ENCODE data around the gene CMTM2.
"Not testable (repeated sequence)": the region's sequence is repeated elsewhere in the genome, so short reads cannot be mapped to it uniquely, and the experiment has no call there.

CMTM2 gene

DNA sequence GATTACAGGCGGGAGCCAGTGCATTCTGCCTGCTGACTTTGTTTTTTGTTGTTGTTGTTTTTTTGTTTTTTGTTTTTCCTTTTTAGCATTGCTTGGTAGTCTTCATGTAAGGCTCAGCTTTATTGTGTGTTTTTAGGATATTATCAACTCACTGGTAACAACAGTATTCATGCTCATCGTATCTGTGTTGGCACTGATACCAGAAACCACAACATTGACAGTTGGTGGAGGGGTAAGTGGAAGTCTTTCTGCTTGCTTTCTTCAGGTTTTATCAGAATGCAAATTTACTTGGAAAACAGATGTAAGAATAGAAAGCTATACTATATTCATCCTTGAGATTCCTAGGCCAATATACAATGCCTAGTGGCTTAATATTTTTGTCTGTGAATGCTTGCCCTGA lies 16.3 kb upstream of the CMTM2 start:
- Histone ChIP-seq H2BK120ac (ENCODE audit: low read depth, low read length) (no peak overlapping the region), H3K4me2 (ENCODE audit: low read length, poor library complexity, severe bottlenecking) (no peak overlapping the region), H4K91ac (ENCODE audit: low read length) (no peak overlapping the region), H3K27ac (ENCODE audit: low read length, poor library complexity, severe bottlenecking) (no peak overlapping the region), H3K18ac (ENCODE audit: low read depth in 1 of 2, low read length in 2 of 2) (no peak overlapping the region), H2AK5ac (ENCODE audit: low read length, severe bottlenecking) (no peak overlapping the region), H3K36me3 (ENCODE audit: control insufficient read depth in 1 of 2, insufficient read depth in 2 of 2, low read depth in 1 of 2, low read length in 2 of 2) (peaks cover 19 to 73% of the 10 kb centered on the region in 2 experiments), H2AFZ (ENCODE audit: low read depth, low read length) (no peak overlapping the region), H3K9ac (ENCODE audit: low read length) (no peak overlapping the region), H3K9me3 (ENCODE audit: control insufficient read depth, low read length) (no peaks in the 10 kb centered on the region), H4K8ac (ENCODE audit: low read length) (no peak overlapping the region), H3K79me1 (replicated peaks; ENCODE audit: low read length, poor library complexity, severe bottlenecking) (peaks cover 20% of the 10 kb centered on the region), H3K23ac (ENCODE audit: low read length in 2 of 2) (no peak overlapping the region), H2BK15ac (ENCODE audit: low read depth, poor library complexity, severe bottlenecking) (no peak overlapping the region), H3K14ac (ENCODE audit: low read length in 2 of 2) (no peak overlapping the region), H2BK5ac (ENCODE audit: low read depth, low read length, poor library complexity, severe bottlenecking) (no peak overlapping the region), H2BK12ac (ENCODE audit: low read length in 2 of 2) (no peak overlapping the region), H3K4me1 (ENCODE audit: control insufficient read depth, insufficient read depth, low read depth, low read length) (peaks cover 3% of the 10 kb centered on the region), H3K4ac (ENCODE audit: low read depth in 1 of 2, low read length in 2 of 2) (no peak overlapping the region), H3K4me3 (ENCODE audit: insufficient read depth in 1 of 2, low read depth in 1 of 2, low read length in 2 of 2) (no peak overlapping the region), H3K27me3 (ENCODE audit: control insufficient read depth in 1 of 2, insufficient read depth in 1 of 2, low read length in 2 of 2) (no peaks in the 10 kb centered on the region)
- WGBS: 100% methylated on average over 1 of the region's 2 CpGs
- no peak for DNase-seq

DNA sequence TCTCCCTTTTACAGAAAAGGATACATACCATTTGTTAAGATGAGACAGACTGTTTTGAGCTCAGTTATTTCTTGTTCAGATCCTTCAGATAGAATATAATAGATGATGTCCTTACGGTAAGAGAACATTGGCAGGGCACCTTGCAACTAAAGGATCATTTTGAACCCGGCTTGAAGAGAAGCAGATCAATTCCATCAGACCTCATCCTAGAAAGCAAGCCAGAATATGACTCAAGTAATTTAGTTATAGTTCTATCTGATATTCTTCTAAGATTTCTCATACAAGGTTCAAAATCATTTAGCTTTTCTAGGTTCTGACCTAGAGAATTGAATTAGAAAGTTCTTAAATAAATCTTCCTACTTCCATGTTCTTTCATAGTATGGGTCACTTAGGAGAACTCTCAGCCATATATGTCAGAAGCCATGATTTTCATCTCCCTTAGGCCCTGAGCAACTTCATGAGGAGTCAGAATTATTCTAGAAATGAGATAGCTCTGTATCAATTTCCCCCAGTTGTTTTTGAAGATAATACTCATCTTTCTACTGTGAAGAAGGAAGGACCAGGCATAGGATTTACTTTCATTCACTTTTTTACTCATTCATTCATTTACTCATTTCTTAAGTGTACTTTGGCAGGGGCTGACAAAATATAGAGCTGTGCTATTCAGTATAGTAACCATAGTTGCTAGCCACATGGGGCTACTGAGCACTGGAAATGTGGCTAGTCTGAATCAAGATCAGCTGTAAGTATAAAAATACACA lies 15.5 kb upstream of the CMTM2 start:
- Histone ChIP-seq H4K91ac (ENCODE audit: low read length) (no peak overlapping the region), H3K4me3 (ENCODE audit: insufficient read depth in 1 of 2, low read depth in 1 of 2, low read length in 2 of 2) (no peak overlapping the region), H3K18ac (ENCODE audit: low read depth in 1 of 2, low read length in 2 of 2) (no peak overlapping the region), H3K4ac (ENCODE audit: low read depth in 1 of 2, low read length in 2 of 2) (no peak overlapping the region), H3K9ac (ENCODE audit: low read length) (no peak overlapping the region), H2AK5ac (ENCODE audit: low read length, severe bottlenecking) (no peak overlapping the region), H2BK12ac (ENCODE audit: low read length in 2 of 2) (no peak overlapping the region), H3K27ac (ENCODE audit: low read length, poor library complexity, severe bottlenecking) (no peak overlapping the region), H3K4me2 (ENCODE audit: low read length, poor library complexity, severe bottlenecking) (no peak overlapping the region), H2BK5ac (ENCODE audit: low read depth, low read length, poor library complexity, severe bottlenecking) (no peak overlapping the region), H2BK15ac (ENCODE audit: low read depth, poor library complexity, severe bottlenecking) (no peak overlapping the region), H3K36me3 (ENCODE audit: control insufficient read depth in 1 of 2, insufficient read depth in 2 of 2, low read depth in 1 of 2, low read length in 2 of 2) (peaks cover 19 to 65% of the 10 kb centered on the region in 2 experiments), H4K8ac (ENCODE audit: low read length) (no peak overlapping the region), H2BK120ac (ENCODE audit: low read depth, low read length) (no peak overlapping the region), H3K79me1 (replicated peaks; ENCODE audit: low read length, poor library complexity, severe bottlenecking) (peaks cover 20% of the 10 kb centered on the region), H3K23ac (ENCODE audit: low read length in 2 of 2) (no peak overlapping the region), H2AFZ (ENCODE audit: low read depth, low read length) (no peak overlapping the region), H3K9me3 (ENCODE audit: control insufficient read depth, low read length) (no peaks in the 10 kb centered on the region), H3K14ac (ENCODE audit: low read length in 2 of 2) (no peak overlapping the region), H3K27me3 (ENCODE audit: control insufficient read depth in 1 of 2, insufficient read depth in 1 of 2, low read length in 2 of 2) (no peaks in the 10 kb centered on the region), H3K4me1 (ENCODE audit: control insufficient read depth, insufficient read depth, low read depth, low read length) (peaks cover 5% of the 10 kb centered on the region)
- DNase-seq: no peak
- WGBS: 100% methylated on average over 2 of the region's 2 CpGs

DNA sequence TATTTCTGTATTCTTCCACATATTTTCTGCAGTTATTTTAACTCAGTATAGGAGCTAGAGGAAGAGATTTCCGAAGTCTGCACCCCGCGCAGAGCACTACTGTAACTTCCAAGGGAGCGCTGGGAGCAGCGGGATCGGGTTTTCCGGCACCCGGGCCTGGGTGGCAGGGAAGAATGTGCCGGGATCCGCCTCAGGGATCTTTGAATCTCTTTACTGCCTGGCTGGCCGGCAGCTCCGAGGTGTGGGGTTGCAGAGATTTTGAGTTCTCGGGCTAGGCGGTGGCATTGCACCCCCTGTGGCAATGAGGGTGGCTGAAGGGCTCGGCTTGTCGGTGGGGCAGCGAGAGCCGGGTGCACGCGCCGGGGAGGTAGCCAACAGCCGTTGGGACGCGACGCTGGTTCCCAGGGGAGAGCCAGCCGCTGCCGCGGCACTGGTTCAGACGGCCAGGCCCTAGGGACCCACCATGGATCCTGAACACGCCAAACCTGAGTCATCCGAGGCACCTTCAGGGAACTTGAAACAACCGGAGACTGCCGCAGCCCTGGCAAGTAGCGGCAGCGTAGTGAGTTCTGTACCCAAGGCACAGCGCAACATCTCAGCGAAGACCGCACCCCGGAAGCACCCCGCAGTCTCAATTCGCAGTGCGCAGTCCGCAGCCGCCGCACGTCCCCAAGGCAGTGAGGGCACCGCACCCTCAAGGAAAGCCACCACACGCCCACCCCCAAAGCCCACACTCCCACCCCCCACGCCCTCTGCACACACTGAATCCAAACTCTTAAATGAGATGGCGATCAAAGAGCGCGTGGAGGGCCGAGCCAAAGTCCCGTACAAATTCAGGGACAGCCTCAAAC lies 13.0 kb upstream of the CMTM2 start, which contains the start of gene CMTM1:
CMTM1 (plus strand) TSS at position 389 of the 851 bp plus-strand sequence; CDS start at position 464, 75 bp downstream.
- Histone ChIP-seq H3K4me3 (ENCODE audit: insufficient read depth in 1 of 2, low read depth in 1 of 2, low read length in 2 of 2) (no peak within 1 kb of the TSS), H3K4me1 (ENCODE audit: control insufficient read depth, insufficient read depth, low read depth, low read length) (peaks cover 7% of the 10 kb centered on the region), H4K8ac (ENCODE audit: low read length) (no peak within 1 kb of the TSS), H3K9me3 (ENCODE audit: control insufficient read depth, low read length) (no peaks in the 10 kb centered on the region), H3K27me3 (ENCODE audit: control insufficient read depth in 1 of 2, insufficient read depth in 1 of 2, low read length in 2 of 2) (no peaks in the 10 kb centered on the region), H3K23ac (ENCODE audit: low read length in 2 of 2) (no peak within 1 kb of the TSS), H2BK15ac (ENCODE audit: low read depth, poor library complexity, severe bottlenecking) (no peak within 1 kb of the TSS), H2BK12ac (ENCODE audit: low read length in 2 of 2) (no peak within 1 kb of the TSS), H2AK5ac (ENCODE audit: low read length, severe bottlenecking) (no peak within 1 kb of the TSS), H3K18ac (ENCODE audit: low read depth in 1 of 2, low read length in 2 of 2) (no peak within 1 kb of the TSS), H3K4ac (ENCODE audit: low read depth in 1 of 2, low read length in 2 of 2) (no peak within 1 kb of the TSS), H2BK120ac (ENCODE audit: low read depth, low read length) (no peak within 1 kb of the TSS), H4K91ac (ENCODE audit: low read length) (no peak within 1 kb of the TSS), H3K79me1 (replicated peaks; ENCODE audit: low read length, poor library complexity, severe bottlenecking) (peaks cover 11% of the 10 kb centered on the region), H3K36me3 (ENCODE audit: control insufficient read depth in 1 of 2, insufficient read depth in 2 of 2, low read depth in 1 of 2, low read length in 2 of 2) (peaks cover 16 to 42% of the 10 kb centered on the region in 2 experiments), H3K27ac (ENCODE audit: low read length, poor library complexity, severe bottlenecking) (no peak within 1 kb of the TSS), H3K9ac (ENCODE audit: low read length) (no peak within 1 kb of the TSS), H3K14ac (ENCODE audit: low read length in 2 of 2) (no peak within 1 kb of the TSS), H3K4me2 (ENCODE audit: low read length, poor library complexity, severe bottlenecking) (no peak within 1 kb of the TSS), H2AFZ (ENCODE audit: low read depth, low read length) (no peak within 1 kb of the TSS), H2BK5ac (ENCODE audit: low read depth, low read length, poor library complexity, severe bottlenecking) (no peak within 1 kb of the TSS)
- no peak for DNase-seq
- 96% methylated on average over 54 of the region's 54 CpGs for WGBS

DNA sequence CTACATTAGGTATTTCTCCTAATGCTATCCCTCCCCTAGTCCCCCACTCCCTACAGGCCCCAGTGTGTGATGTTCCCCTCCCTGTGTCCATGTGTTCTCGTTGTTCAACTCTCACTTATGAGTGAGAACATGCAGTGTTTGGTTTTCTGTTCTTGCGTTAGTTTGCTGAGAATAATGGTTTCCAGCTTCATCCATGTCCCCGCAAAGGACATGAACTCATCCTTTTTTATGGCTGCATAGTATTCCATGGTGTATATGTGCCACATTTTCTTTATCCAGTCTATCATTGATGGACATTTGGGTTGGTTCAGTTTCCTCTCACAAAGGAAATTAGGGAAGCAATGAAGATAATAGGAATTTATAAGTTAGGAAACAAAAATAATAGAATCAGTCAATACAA lies 12.0 kb upstream of the CMTM2 start:
- H2BK120ac ChIP-seq (ENCODE audit: low read depth, low read length); H3K4ac ChIP-seq (ENCODE audit: low read depth in 1 of 2, low read length in 2 of 2); H3K4me2 ChIP-seq (ENCODE audit: low read length, poor library complexity, severe bottlenecking); H3K4me3 ChIP-seq (ENCODE audit: insufficient read depth in 1 of 2, low read depth in 1 of 2, low read length in 2 of 2); H2BK12ac ChIP-seq (ENCODE audit: low read length in 2 of 2); H4K8ac ChIP-seq (ENCODE audit: low read length); H2BK15ac ChIP-seq (ENCODE audit: low read depth, poor library complexity, severe bottlenecking); H2AK5ac ChIP-seq (ENCODE audit: low read length, severe bottlenecking); H3K9me3 ChIP-seq (ENCODE audit: control insufficient read depth, low read length); DNase-seq; H2AFZ ChIP-seq (ENCODE audit: low read depth, low read length); H3K23ac ChIP-seq (ENCODE audit: low read length in 2 of 2); H3K14ac ChIP-seq (ENCODE audit: low read length in 2 of 2); H3K27me3 ChIP-seq (ENCODE audit: control insufficient read depth in 1 of 2, insufficient read depth in 1 of 2, low read length in 2 of 2); H3K9ac ChIP-seq (ENCODE audit: low read length); H3K27ac ChIP-seq (ENCODE audit: low read length, poor library complexity, severe bottlenecking); H3K18ac ChIP-seq (ENCODE audit: low read depth in 1 of 2, low read length in 2 of 2); H2BK5ac ChIP-seq (ENCODE audit: low read depth, low read length, poor library complexity, severe bottlenecking); H3K4me1 ChIP-seq (ENCODE audit: control insufficient read depth, insufficient read depth, low read depth, low read length); H4K91ac ChIP-seq (ENCODE audit: low read length): not testable (repeated sequence)
- Histone ChIP-seq H3K79me1 (replicated peaks; ENCODE audit: low read length, poor library complexity, severe bottlenecking) (peaks cover 11% of the 10 kb centered on the region), H3K36me3 (ENCODE audit: control insufficient read depth in 1 of 2, insufficient read depth in 2 of 2, low read depth in 1 of 2, low read length in 2 of 2) (peaks cover 16 to 37% of the 10 kb centered on the region in 2 experiments)
- WGBS: no CpG with 5 or more reads among the region's 3 CpGs

Data from mesenchymal stem cell (in vitro differentiated cells and primary cell).